H1 (cell line): ENCODE measurements around the gene CAMSAP1. TPM values are rescaled to one million over a fixed set of nuclear protein-coding genes. Genes with fewer than 3 reads are reported as not detected.

Experiments used
- CTCF ChIA-PET: fragments of 300-600 bp; sonication (Branson Sonifier 250); formaldehyde crosslinking; loops from one replicate; lab custom pipeline; 2021; ENCODE audit not compliant: partially characterized antibody; lab: Charles Lee
- POLR2A ChIA-PET: fragments of 300-600 bp; sonication (Branson Sonifier 250); formaldehyde crosslinking; loops from one replicate; lab custom pipeline; 2021; ENCODE audit warnings: inconsistent platforms; ENCODE audit not compliant: partially characterized antibody; lab: Charles Lee
- DNase-seq, 2 experiments: peaks; one replicate each; pipeline versions ENCODE4 v3.0.0 to v3.0.0-alpha.2; 2010 to 2022; ENCODE audit warnings: low spot score in 2 of 2, low read depth in 1 of 2, mixed read lengths in 1 of 2
- FAIRE-seq: peaks from 2 replicates; lab custom pipeline; 2011; peaks lifted over from hg19 to GRCh38; lab: Jason Lieb, UNC
- H2AFZ ChIP-seq: 2 replicates; pipeline ENCODE4 v1.8.1; 2012; ENCODE audit warnings: low read length, inconsistent platforms
- H2AK5ac ChIP-seq: 2 replicates; pipeline ENCODE4 v1.6.1; 2013; ENCODE audit warnings: low read depth, low read length
- H2BK120ac ChIP-seq: replicated peaks from 2 replicates; pipeline ENCODE3; 2013; ENCODE audit warnings: low read depth, low read length, inconsistent platforms
- H2BK12ac ChIP-seq: 2 replicates; pipeline ENCODE4 v1.6.1; 2013; ENCODE audit warnings: low read depth, low read length
- H2BK15ac ChIP-seq: 2 replicates; pipeline ENCODE4 v1.6.1; 2013; ENCODE audit warnings: low read length
- H2BK20ac ChIP-seq: 2 replicates; pipeline ENCODE4 v1.6.1; 2013; ENCODE audit warnings: low read length
- H2BK5ac ChIP-seq: 2 replicates; pipeline ENCODE4 v1.6.1; 2013; ENCODE audit warnings: low read depth, low read length
- H3K14ac ChIP-seq: 2 replicates; pipeline ENCODE4 v1.6.1; 2013; ENCODE audit warnings: inconsistent platforms; ENCODE audit not compliant: insufficient read length
- H3K18ac ChIP-seq: 2 replicates; pipeline ENCODE4 v1.6.1; 2013; ENCODE audit warnings: low read length; ENCODE audit errors: extremely low read depth
- H3K23ac ChIP-seq: 2 replicates; pipeline ENCODE4 v1.6.1; 2013; ENCODE audit warnings: inconsistent platforms; ENCODE audit not compliant: insufficient read length
- H3K23me2 ChIP-seq: 2 replicates; pipeline ENCODE4 v1.6.1; 2013; ENCODE audit warnings: low read depth, low read length
- H3K27ac ChIP-seq: 2 replicates; pipeline ENCODE4 v1.6.1; 2011; ENCODE audit warnings: low read depth, low read length, inconsistent platforms
- H3K27me3 ChIP-seq, 4 experiments: replicated peaks in 1 of 4; 1 replicate in 1 of 4; 2 replicates in 3 of 4; pipeline versions ENCODE4 v1.6.1 to v1.8.1; 2011 to 2013; ENCODE audit warnings: low read length in 3 of 4, mild to moderate bottlenecking in 3 of 4, inconsistent platforms in 2 of 4, mixed read lengths in 2 of 4, moderate library complexity in 1 of 4; ENCODE audit not compliant: control insufficient read depth in 3 of 4, insufficient read depth in 3 of 4; ENCODE audit errors: extremely low read depth in 1 of 4
- H3K36me3 ChIP-seq, 4 experiments: 2 replicates each; pipeline versions ENCODE4 v1.6.1 to v1.8.1; 2011 to 2013; ENCODE audit warnings: mild to moderate bottlenecking in 4 of 4, low read length in 3 of 4, moderate library complexity in 2 of 4, control low read depth in 1 of 4, inconsistent platforms in 1 of 4; ENCODE audit not compliant: insufficient read depth in 4 of 4, control insufficient read depth in 2 of 4
- H3K4ac ChIP-seq: replicated peaks from 2 replicates; pipeline ENCODE3; 2013; ENCODE audit warnings: low read length, low read depth, mixed read lengths, inconsistent platforms; ENCODE audit not compliant: insufficient read length
- H3K4me1 ChIP-seq, 4 experiments: replicated peaks in 1 of 4; 1 replicate in 1 of 4; 2 replicates in 3 of 4; pipeline versions ENCODE4 v1.6.1 to v1.8.1; 2011 to 2013; ENCODE audit warnings: low read length in 3 of 4, inconsistent platforms in 2 of 4, mixed read lengths in 1 of 4; ENCODE audit not compliant: insufficient read depth in 4 of 4, control insufficient read depth in 3 of 4
- H3K4me2 ChIP-seq, 2 experiments: 2 replicates each; pipeline versions ENCODE4 v1.6.1 to v1.8.1; 2011 to 2013; ENCODE audit warnings: low read depth in 2 of 2, low read length in 2 of 2, control low read depth in 1 of 2, inconsistent platforms in 1 of 2, mild to moderate bottlenecking in 1 of 2; ENCODE audit not compliant: insufficient read depth in 1 of 2
- H3K4me3 ChIP-seq, 4 experiments: fragments of 200-600, 300-600 bp in 1 of 4; sonication (generic), shearing (Covaris generic), sonication (Bioruptor Twin) in 1 of 4; 2 replicates each; pipeline versions ENCODE4 v1.5.1 to v1.8.1; 2011 to 2016; ENCODE audit warnings: low read length in 4 of 4, low read depth in 3 of 4, control low read depth in 2 of 4, inconsistent platforms in 2 of 4, mild to moderate bottlenecking in 2 of 4, mixed read lengths in 1 of 4, moderate library complexity in 1 of 4; ENCODE audit not compliant: insufficient read depth in 2 of 4; ENCODE audit errors: extremely low read depth in 1 of 4
- H3K56ac ChIP-seq: replicated peaks from 2 replicates; pipeline ENCODE3; 2013; ENCODE audit warnings: low read depth, mild to moderate bottlenecking, mixed read lengths, low read length, inconsistent platforms; ENCODE audit not compliant: insufficient read length
- H3K79me1 ChIP-seq: 2 replicates; pipeline ENCODE4 v1.6.1; 2013; ENCODE audit warnings: low read depth, low read length, control low read depth
- H3K79me2 ChIP-seq, 2 experiments: 2 replicates each; pipeline versions ENCODE4 v1.6.1 to v1.8.1; 2012 to 2013; ENCODE audit warnings: low read length in 2 of 2, mild to moderate bottlenecking in 2 of 2, inconsistent platforms in 1 of 2; ENCODE audit not compliant: insufficient read depth in 2 of 2, control insufficient read depth in 1 of 2
- H3K9ac ChIP-seq, 4 experiments: replicated peaks in 1 of 4; 1 replicate in 1 of 4; 2 replicates in 3 of 4; pipeline versions ENCODE4 v1.6.1 to v1.8.1; 2011 to 2013; ENCODE audit warnings: low read depth in 3 of 4, low read length in 3 of 4, control low read depth in 2 of 4, mild to moderate bottlenecking in 2 of 4, moderate library complexity in 2 of 4, inconsistent platforms in 1 of 4; ENCODE audit errors: extremely low read depth in 1 of 4
- H3K9me3 ChIP-seq, 2 experiments: 2 replicates each; pipeline versions ENCODE4 v1.6.1 to v1.8.1; 2012 to 2013; ENCODE audit warnings: mild to moderate bottlenecking in 2 of 2, moderate library complexity in 2 of 2, control low read depth in 1 of 2, inconsistent platforms in 1 of 2, low read depth in 1 of 2, low read length in 1 of 2, mixed read lengths in 1 of 2; ENCODE audit not compliant: insufficient read depth in 2 of 2
- H4K20me1 ChIP-seq, 2 experiments: replicated peaks in 1 of 2; 2 replicates each; pipeline versions ENCODE3 to v1.8.1; 2011 to 2013; ENCODE audit warnings: inconsistent platforms in 2 of 2, low read length in 2 of 2, mild to moderate bottlenecking in 1 of 2; ENCODE audit not compliant: insufficient read depth in 2 of 2, control insufficient read depth in 1 of 2
- H4K5ac ChIP-seq: 2 replicates; pipeline ENCODE4 v1.6.1; 2013; ENCODE audit warnings: low read length, low read depth, mixed read lengths, inconsistent platforms; ENCODE audit not compliant: insufficient read length
- H4K8ac ChIP-seq: 2 replicates; pipeline ENCODE4 v1.8.0; 2013; ENCODE audit warnings: mild to moderate bottlenecking, moderate library complexity, low read length, inconsistent platforms; ENCODE audit not compliant: insufficient read depth; ENCODE audit errors: extremely low read depth
- H4K91ac ChIP-seq: replicated peaks from 2 replicates; pipeline ENCODE3; 2013; ENCODE audit warnings: low read length, mixed read lengths, inconsistent platforms; ENCODE audit not compliant: insufficient read length
- CBX8 ChIP-seq: fragments of 300-800, 300-1000 bp; sonication (generic); IDR thresholded peaks from 2 replicates; pipeline ENCODE4 v1.7.1; 2016; ENCODE audit warnings: low read depth, low read length, borderline replicate concordance
- CEBPB ChIP-seq: IDR thresholded peaks from 2 replicates; pipeline ENCODE4 v1.6.1; 2012; ENCODE audit warnings: low read depth, low read length
- CHD2 ChIP-seq: IDR thresholded peaks from 2 replicates; pipeline ENCODE4 v1.6.1; 2012; ENCODE audit warnings: low read length, improper control_type of control experiment
- CTCF ChIP-seq, 3 experiments: IDR thresholded peaks; 1 replicate in 2 of 3; 2 replicates in 1 of 3; pipeline versions ENCODE4 v1.5.1 to v1.6.1; 2011; ENCODE audit warnings: low read length in 3 of 3, mild to moderate bottlenecking in 3 of 3, inconsistent platforms in 2 of 3, low read depth in 1 of 3, moderate library complexity in 1 of 3; ENCODE audit not compliant: insufficient read depth in 1 of 3; ENCODE audit errors: control extremely low read depth in 1 of 3
- HDAC6 ChIP-seq: IDR thresholded peaks from one replicate; pipeline ENCODE4 v1.7.1; 2012; ENCODE audit warnings: low read depth, mild to moderate bottlenecking, inconsistent platforms, low read length, moderate library complexity
- KDM4A ChIP-seq: IDR thresholded peaks from one replicate; pipeline ENCODE4 v1.7.1; 2012; ENCODE audit warnings: low read depth, mild to moderate bottlenecking, moderate library complexity, low read length, inconsistent platforms; ENCODE audit not compliant: severe bottlenecking
- KDM5A ChIP-seq: fragments of 200-600 bp; IDR thresholded peaks from 2 replicates; pipeline ENCODE4 v1.7.1; 2012; ENCODE audit warnings: mild to moderate bottlenecking, low read length, inconsistent platforms, mixed read lengths
- MAFK ChIP-seq: IDR thresholded peaks from 2 replicates; pipeline ENCODE4 v1.6.1; 2012; ENCODE audit warnings: low read depth, mild to moderate bottlenecking, improper control_type of control experiment, low read length
- SUZ12 ChIP-seq: fragments of 200-600 bp; sonication (generic); IDR thresholded peaks from 2 replicates; pipeline ENCODE4 v1.6.1; 2012; ENCODE audit warnings: mild to moderate bottlenecking, inconsistent platforms, low read length, moderate library complexity, mixed read lengths
- WGBS, 2 experiments: shearing (Covaris generic) in 1 of 2; methylation state at CpG; one replicate each; pipeline versions ENCODE4 v1.1.6 to v1.1.7; 2013 to 2015; ENCODE audit warnings: low lambda C conversion rate in 2 of 2, mixed read lengths in 2 of 2, inconsistent platforms in 1 of 2, low coverage in 1 of 2, missing lambda C conversion rate in 1 of 2; ENCODE audit not compliant: insufficient replicate concordance in 2 of 2, insufficient coverage in 1 of 2, insufficient read length in 1 of 2; ENCODE audit errors: extremely low coverage in 1 of 2, missing lambda C conversion rate in 1 of 2; 5-methylcytosine and 5-hydroxymethylcytosine counted together
- polyA plus RNA-seq, 7 experiments: library from polyadenylated mRNA; depleted of rRNA in 3 of 7; stranded (reverse) in 5 of 7; unstranded in 2 of 7; fragments of >200 nt in 5 of 7; fragments of 200-250 nt in 2 of 7; gene quantifications; 1 replicate in 5 of 7; 2 replicates in 1 of 7; 4 replicates in 1 of 7; pipeline versions ENCODE4 v1.2.1 to v1.2.3, GENCODE V29; 2011 to 2013; ENCODE audit warnings: missing spikeins in 2 of 7, mixed read lengths in 2 of 7
- total RNA-seq: library from RNA; stranded (reverse); fragmentation: NEBNext Ultra II Directional; extraction: Animal tissue kit (Norgen Biotek cat#: 25700); gene quantifications from 2 replicates; pipeline ENCODE4 v1.2.1, GENCODE V29; 2021

The CAMSAP1 gene
- total and polyA plus RNA-seq, 2 of the 8 experiments (the other 6 are each of a cell fraction or from before 2014, with no cell fraction given): 13.4 to 44.0 TPM

- Histone ChIP-seq H3K14ac (no peak overlapping the region), H3K4me1 (peaks cover 2 to 14% (median 10%) of the 10 kb centered on the region in 4 experiments), H3K56ac (no peak overlapping the region), H3K4me3 (no peak overlapping the region), H2BK20ac (no peak overlapping the region), H3K23ac (no peak overlapping the region), H4K20me1 (peaks cover 17 to 31% of the 10 kb centered on the region in 2 experiments), H3K18ac (no peak overlapping the region), H3K4ac (no peak overlapping the region), H4K91ac (no peak overlapping the region), H2AK5ac (no peak overlapping the region), H2BK15ac (no peak overlapping the region), H4K8ac (no peak overlapping the region), H3K79me2 (peaks cover 73 to 100% of the 10 kb centered on the region in 2 experiments), H3K9ac (no peak overlapping the region), H3K23me2 (no peaks in the 10 kb centered on the region), H3K36me3 (no peaks in the 10 kb centered on the region; a peak in 1 of 8 replicates), H3K4me2 (no peak overlapping the region), H2BK120ac (no peak overlapping the region), H2BK5ac (no peak overlapping the region), H3K27ac (no peak overlapping the region), H3K9me3 (no peaks in the 10 kb centered on the region), H3K79me1 (peaks cover 18% of the 10 kb centered on the region), H2BK12ac (no peak overlapping the region), H4K5ac (no peak overlapping the region), H3K27me3 (no peaks in the 10 kb centered on the region), H2AFZ (no peak overlapping the region)
- DNase-seq: no peak
- no peak for FAIRE-seq
- 97% methylated on average over 11 of the region's 11 CpGs; no CpG with 5 or more reads in 1 of the 2 experiments for WGBS, 2 experiments
- POLR2A ChIA-PET: interaction anchor here (0.6 to 1.5 kb wide), 4 partner anchors 9 to 216 kb away, joined by 3 to 7 read pairs (median 3); partner anchors contain the start of gene CAMSAP1
- CTCF ChIA-PET: interaction anchor here (0.6 to 0.9 kb wide), 2 partner anchors 46 to 181 kb away, joined by 3 read pairs; no protein-coding TSS in a partner anchor
- TF ChIP-seq CTCF (IDR thresholded peaks at IDR 0.05; ENCODE audit: control extremely low read depth in 1 of 3, insufficient read depth in 1 of 3, low read depth in 1 of 3, low read length in 3 of 3): no peak
- TF ChIP-seq CHD2: no peak
- no peak for TF ChIP-seq KDM4A
- no peak for TF ChIP-seq SUZ12
- TF ChIP-seq CEBPB: no peak
- no peak for TF ChIP-seq HDAC6
- no peak for TF ChIP-seq MAFK
- no peak for TF ChIP-seq KDM5A
- no peak for TF ChIP-seq CBX8
Measured at GRCh38 chr9:135898634-135899407, 8.5 kb downstream of the CAMSAP1 start.
